ENCODE data around the gene LSAMP. TPM values are rescaled to one million over a fixed set of nuclear protein-coding genes. Genes with fewer than 3 reads are reported as not detected.

The LSAMP gene
- total RNA-seq, 1 donor from 2014 or later = 64.9 TPM

DNA sequence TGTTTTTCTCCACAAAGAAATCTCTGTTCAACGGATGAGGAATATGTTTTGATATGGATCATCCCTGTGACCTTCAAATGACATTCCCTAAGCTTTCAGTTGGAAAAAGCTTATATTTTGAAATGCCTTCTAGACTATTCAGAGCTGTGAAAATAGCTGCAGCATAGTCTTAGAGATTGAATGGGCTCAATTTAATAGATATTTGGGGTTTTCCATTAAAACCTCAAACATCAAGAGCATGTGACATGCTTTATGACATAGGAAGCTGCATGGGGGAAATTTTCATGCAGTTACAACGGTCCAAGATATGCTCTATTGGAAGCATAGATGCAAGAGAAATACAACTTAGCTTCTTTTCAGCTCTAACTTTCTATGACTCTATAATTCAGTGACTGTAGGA, 102.8 kb downstream of the LSAMP start:
- no peak for DNase-seq (ENCODE audit: extremely low spot score, unreplicated experiment)
- TF ChIP-seq, protein P1, sequence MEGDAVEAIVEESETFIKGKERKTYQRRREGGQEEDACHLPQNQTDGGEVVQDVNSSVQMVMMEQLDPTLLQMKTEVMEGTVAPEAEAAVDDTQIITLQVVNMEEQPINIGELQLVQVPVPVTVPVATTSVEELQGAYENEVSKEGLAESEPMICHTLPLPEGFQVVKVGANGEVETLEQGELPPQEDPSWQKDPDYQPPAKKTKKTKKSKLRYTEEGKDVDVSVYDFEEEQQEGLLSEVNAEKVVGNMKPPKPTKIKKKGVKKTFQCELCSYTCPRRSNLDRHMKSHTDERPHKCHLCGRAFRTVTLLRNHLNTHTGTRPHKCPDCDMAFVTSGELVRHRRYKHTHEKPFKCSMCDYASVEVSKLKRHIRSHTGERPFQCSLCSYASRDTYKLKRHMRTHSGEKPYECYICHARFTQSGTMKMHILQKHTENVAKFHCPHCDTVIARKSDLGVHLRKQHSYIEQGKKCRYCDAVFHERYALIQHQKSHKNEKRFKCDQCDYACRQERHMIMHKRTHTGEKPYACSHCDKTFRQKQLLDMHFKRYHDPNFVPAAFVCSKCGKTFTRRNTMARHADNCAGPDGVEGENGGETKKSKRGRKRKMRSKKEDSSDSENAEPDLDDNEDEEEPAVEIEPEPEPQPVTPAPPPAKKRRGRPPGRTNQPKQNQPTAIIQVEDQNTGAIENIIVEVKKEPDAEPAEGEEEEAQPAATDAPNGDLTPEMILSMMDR (conservative IDR thresholded peaks at IDR 0.05) = no peak
- peaks cover 30% of the 10 kb centered on the region for H3K27me3 Mint-ChIP-seq
- peaks cover 3% of the 10 kb centered on the region for H3K36me3 Mint-ChIP-seq
- H3K4me3 Mint-ChIP-seq = no peak overlapping the region
- H3K27ac Mint-ChIP-seq = peak overlapping the region; percentile 7
- H3K4me1 Mint-ChIP-seq (ENCODE audit: unreplicated experiment) = peaks cover 40% of the 10 kb centered on the region
- H3K9me3 Mint-ChIP-seq = no peaks in the 10 kb centered on the region

DNA sequence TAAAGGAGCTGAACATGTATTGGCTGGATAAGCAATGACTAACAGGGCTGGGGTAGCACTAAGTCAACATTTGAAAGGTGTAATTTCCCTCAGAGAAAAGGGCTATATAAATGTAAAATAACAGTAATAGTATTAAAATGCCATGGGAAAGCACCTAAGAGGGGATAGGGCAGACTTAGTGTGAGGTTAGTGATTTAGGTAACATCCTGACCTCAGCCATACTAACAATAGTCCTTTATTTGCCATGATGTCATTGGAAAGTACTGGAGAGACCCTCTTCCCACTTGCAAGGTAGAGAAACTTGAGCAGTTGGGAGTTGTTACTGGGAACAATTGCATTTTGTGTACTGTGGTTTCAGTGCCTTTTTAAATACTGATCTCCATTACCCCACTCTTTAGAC, 103.4 kb downstream of the LSAMP start:
- Mint-ChIP-seq H3K9me3 (peaks cover 2% of the 10 kb centered on the region), H3K27ac (no peak overlapping the region), H3K36me3 (peaks cover 3% of the 10 kb centered on the region), H3K27me3 (peaks cover 27% of the 10 kb centered on the region), H3K4me3 (no peak overlapping the region), H3K4me1 (ENCODE audit: unreplicated experiment) (peaks cover 40% of the 10 kb centered on the region)
- TF ChIP-seq, protein P1 (conservative IDR thresholded peaks at IDR 0.05) = no peak
- no peak for DNase-seq (ENCODE audit: extremely low spot score, unreplicated experiment)

GRCh38 chr3:116341381-116341780, 103.9 kb downstream of the LSAMP start:
- Mint-ChIP-seq H3K27me3 (peaks cover 27% of the 10 kb centered on the region), H3K9me3 (peaks cover 5% of the 10 kb centered on the region), H3K36me3 (peaks cover 3% of the 10 kb centered on the region), H3K4me1 (ENCODE audit: unreplicated experiment) (peaks cover 40% of the 10 kb centered on the region), H3K27ac (no peak overlapping the region), H3K4me3 (no peak overlapping the region)
- no peak for DNase-seq (ENCODE audit: extremely low spot score, unreplicated experiment)
- TF ChIP-seq, protein P1 (conservative IDR thresholded peaks at IDR 0.05) = no peak

DNA sequence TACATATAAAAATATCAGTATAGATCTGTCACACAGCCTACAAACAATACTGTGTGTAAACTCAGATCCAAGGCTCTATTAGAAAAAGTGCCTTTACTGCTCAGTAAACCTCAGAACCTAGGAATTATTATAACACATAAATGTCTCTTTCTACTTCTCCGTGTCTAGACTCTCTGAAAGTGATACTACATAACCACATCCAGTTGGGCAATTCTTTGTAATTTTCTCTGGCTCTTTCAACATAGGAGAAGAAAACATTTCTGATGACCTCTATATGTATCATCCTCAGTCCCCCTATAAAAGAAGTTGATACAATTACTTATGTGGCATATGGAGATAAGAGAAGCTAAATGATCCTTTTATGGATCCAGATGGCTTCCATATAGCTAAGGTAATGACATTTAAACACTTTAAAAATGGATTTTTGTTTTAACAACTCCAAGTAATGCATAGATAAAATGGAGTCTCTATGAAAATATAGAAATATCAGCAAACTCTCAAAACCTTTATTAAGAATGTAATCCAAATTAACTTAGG, 104.5 kb downstream of the LSAMP start:
- H3K36me3 Mint-ChIP-seq = peaks cover 3% of the 10 kb centered on the region
- TF ChIP-seq, protein P1 (conservative IDR thresholded peaks at IDR 0.05) = no peak
- peaks cover 40% of the 10 kb centered on the region for H3K4me1 Mint-ChIP-seq (ENCODE audit: unreplicated experiment)
- H3K27me3 Mint-ChIP-seq = peaks cover 27% of the 10 kb centered on the region
- no peak overlapping the region for H3K27ac Mint-ChIP-seq
- peaks cover 5% of the 10 kb centered on the region for H3K9me3 Mint-ChIP-seq
- DNase-seq (ENCODE audit: extremely low spot score, unreplicated experiment) = no peak
- H3K4me3 Mint-ChIP-seq = no peak overlapping the region

DNA sequence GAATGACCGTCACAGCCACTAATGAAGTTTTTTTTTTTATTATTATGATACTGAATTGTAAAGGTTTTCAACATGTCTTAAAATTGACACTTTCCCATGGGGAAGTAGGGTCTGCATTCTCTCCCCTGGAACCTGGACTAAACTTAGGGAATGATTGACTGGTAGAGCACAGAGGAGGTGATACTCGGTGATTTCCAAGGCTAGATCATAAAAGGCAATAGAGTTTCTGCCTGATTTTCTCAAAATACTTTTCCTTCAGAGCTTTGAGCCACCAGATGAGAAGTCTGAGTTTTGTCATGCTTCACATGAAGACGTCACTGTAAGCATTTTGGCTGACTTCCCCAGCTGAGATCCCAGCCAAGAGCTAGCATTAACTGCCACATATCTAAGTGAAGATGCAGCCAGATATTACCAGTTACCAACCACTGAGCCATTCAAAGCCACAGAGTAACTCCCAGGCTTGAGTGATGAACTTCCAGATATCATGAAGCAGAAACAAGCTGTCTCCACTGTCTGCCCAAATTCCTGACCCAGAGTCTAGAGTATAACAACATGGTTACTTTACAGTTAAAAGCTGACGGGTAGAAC, 105.8 kb downstream of the LSAMP start:
- peaks cover 5% of the 10 kb centered on the region for H3K9me3 Mint-ChIP-seq
- peaks cover 3% of the 10 kb centered on the region for H3K36me3 Mint-ChIP-seq
- TF ChIP-seq, protein P1 (conservative IDR thresholded peaks at IDR 0.05) = no peak
- peaks cover 35% of the 10 kb centered on the region for H3K4me1 Mint-ChIP-seq (ENCODE audit: unreplicated experiment)
- H3K4me3 Mint-ChIP-seq = no peak overlapping the region
- DNase-seq (ENCODE audit: extremely low spot score, unreplicated experiment) = no peak
- no peak overlapping the region for H3K27ac Mint-ChIP-seq
- H3K27me3 Mint-ChIP-seq = peaks cover 23% of the 10 kb centered on the region

Data from type B pancreatic cell (in vitro differentiated cells).